ENCODE measurements around the gene OXCT2.
"Not testable (repeated sequence)": the region's sequence is repeated elsewhere in the genome, so short reads cannot be mapped to it uniquely, and the experiment has no call there.

The OXCT2 gene

DNA sequence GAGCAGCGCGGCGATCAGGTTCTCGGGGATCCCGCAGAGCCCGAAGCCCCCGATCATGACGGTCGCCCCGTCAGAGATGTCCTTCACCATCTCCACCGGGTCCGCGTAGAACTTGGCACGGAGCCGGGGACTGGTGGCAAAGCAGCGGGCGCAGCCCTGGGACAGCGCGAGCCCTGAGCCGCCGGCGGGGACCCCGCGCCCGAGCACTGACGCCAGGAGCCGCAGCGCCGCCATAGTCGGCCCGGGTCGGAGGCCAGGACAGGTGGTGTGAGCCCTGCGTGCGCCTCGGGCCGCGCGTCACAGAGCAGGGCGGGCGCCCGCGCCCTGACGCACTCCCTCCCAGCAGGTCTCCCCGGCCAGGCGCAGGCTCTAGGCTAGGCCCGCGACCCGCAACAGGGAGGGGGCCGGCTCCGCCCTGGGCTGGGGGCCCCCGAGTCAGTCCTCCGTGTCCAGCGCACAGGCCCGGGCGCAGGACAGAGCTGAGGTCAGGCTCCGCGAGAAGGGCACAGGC lies at the start of gene OXCT2:
OXCT2 (minus strand) TSS at position 327 of the 511 bp plus-strand sequence; CDS start at position 234, 93 bp downstream.
- DNase-seq = peak in 1 of 14 donors; percentile 9

- DNase-seq = no peak
These were observed 48.1 kb upstream of the OXCT2 start for GRCh38 chr1:39819091-39819812.

- no peak for DNase-seq
These were observed 47.3 kb upstream of the OXCT2 start for GRCh38 chr1:39818482-39818881.

- peak in 5 of 14 donors; percentile 2 to 29 (median 12) for DNase-seq
These were observed 46.2 kb upstream of the OXCT2 start for GRCh38 chr1:39817091-39817932.

DNA sequence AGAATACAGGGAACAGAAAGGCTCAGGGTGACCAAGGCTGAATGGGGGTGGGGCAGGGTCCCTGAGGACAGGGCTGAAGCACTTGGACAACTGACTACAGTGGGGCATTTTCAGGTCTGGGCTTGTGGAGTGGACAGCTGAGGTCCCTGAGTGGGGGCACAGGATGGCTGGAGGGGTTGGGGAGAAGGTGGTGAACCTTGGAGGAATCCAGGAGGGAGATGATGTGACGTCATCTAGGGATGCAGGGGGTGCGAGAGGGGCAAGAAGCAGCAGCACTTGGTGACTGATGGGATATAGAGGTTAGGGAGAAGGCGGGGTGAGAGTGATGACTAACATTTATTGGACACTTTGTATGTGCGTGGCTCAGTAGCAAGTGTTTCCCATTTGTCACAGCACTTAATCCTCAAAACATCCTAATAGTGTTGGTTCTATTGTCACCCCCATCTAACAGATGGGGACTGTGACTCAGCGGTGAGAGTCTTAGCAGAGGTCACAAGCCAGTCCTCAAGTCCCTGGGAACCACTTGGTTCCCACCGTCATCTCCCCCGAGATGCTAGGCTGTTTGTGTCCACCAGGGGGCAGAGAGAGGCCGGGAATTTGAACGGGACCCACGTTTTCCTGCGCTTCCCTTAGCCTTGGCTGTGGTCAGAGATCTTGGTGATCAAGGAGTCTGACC lies 45.4 kb upstream of the OXCT2 start:
- DNase-seq = peak in 10 of 14 donors; percentile 25 to 74 (median 52)

GRCh38 chr1:39812913-39813312 lies 41.8 kb upstream of the OXCT2 start:
- DNase-seq = no peak

DNA sequence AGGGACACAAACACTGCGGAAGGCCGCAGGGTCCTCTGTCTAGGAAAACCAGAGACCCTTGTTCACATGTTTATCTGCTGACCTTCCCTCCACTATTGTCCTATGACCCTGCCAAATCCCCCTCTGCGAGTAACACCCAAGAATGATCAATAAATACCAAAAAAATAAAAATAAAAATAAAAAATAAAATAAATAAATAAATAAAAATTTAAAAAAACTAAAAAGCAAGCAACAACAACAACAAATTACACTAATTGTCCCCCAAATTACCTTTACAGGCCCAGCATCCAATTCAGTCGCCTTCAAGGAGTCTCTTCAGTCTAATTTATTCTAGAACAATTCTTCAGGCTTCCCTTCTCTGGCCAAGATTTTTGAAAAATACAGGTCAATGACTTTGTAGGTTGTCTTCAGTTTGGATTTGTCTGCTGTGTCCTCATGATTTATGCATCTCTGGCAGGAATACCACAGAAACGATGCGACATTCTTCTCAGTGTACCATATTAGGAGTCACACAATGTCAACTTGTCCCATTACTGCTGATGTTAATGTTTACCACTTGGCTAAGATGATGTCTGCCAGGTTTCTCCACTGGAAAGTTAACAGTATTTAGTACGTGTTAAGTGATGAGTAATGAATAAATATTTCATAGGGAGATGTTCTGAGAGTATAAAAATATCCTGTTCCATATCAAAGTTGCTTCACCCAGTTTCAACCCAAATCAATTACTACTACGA lies 37.8 kb upstream of the OXCT2 start:
- no peak for DNase-seq

DNA sequence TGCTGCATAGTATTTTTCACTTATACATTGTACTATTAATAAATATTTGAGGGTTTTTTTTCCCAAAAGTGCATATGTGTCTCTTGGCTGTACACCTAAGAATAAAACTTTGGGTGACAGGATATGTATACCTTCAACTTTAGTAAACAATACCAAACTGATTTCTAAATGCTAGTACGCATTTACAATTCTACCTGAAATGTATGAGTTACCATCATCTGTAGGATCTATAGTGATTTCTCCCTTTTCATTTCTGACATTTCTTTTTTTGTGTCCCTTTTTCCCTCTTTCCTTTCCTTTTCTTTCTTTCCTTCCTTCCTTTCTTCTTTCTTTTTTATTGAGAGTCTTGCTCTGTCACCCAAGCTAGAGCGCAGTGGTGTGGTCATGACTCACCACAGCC lies 34.2 kb upstream of the OXCT2 start:
- DNase-seq = no peak

DNA sequence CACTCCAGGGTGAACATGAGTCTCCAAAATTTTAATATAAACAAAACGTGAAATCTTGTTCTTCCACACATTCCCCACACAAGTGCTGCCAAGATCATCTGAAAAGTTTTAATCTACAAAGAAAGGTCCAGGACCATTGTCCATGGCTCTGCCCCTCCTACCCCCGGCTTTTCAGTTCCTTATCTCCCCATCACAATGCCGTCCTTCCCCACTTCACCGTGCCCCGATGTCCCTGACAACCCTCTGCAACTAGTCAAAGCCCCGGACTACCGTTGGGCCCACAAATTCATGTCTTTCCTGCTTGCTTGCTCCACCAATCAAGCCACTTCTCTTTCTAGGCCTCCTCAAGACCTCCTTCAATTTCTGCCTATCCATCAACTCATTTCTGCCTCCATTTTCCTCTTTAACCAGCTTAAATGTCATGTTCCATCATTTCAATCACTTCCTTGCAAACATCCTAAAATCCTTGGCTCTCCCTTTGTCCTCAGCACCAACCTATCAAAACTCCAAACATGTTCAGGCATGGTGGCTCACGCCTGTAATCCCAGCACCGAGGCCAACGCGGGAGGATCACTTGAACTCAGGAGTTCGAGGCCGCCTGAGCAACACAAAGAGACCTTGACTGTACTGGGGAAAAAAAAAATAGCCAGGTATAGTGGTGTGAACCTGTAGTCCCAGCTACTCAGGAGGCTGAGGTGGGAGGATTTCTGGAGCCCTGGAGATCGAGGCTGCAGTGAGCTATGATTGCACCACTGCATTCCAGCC lies 31.5 kb upstream of the OXCT2 start:
- DNase-seq = no peak

DNA sequence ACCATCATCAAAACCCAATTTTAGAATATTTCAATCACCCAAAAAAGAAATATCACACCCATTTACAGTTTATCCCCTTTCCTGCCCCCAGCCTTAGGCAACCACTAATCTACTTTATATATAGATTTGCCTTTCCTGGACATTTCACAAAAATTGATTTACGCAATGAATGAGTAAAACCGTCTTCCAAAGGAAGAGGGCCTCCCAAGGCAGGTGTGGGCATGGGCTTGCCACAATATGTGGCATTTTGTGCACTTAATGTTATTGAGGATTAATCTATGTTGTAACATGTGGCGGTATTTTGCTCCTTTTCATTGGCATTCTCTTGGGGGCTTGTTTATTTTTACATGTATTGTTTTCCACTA lies 29.3 kb upstream of the OXCT2 start:
- DNase-seq = no peak

GRCh38 chr1:39799770-39800470 lies 28.8 kb upstream of the OXCT2 start:
- DNase-seq = peak in 11 of 14 donors; percentile 22 to 76 (median 47)

- DNase-seq = peak in 9 of 14 donors; percentile 6 to 70 (median 28)
These were observed 28.0 kb upstream of the OXCT2 start for GRCh38 chr1:39798859-39799769.

DNA sequence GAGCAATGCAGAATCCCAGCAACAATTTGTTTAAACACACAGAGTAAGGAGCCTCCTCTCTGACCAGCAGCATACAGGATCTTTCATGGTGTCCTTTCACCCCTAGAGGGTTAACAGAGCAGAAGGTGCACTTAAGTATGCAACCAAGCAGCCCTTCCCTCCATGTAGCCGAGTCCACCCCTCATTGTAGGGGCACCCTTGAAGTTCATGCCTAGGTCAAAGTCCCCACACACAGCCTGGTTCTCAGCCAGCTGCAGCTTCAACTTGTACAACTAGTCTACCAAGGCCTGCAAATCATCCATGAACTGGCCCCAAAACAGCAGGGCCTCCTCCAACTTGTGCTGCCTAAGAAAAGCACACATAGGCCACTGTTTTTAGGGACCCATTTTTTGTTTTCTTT lies 24.5 kb upstream of the OXCT2 start:
- DNase-seq = no peak

GRCh38 chr1:39791838-39792237 lies 20.7 kb upstream of the OXCT2 start:
- DNase-seq = no peak

- DNase-seq = no peak
These were observed 18.5 kb upstream of the OXCT2 start for GRCh38 chr1:39789571-39790110.

DNA sequence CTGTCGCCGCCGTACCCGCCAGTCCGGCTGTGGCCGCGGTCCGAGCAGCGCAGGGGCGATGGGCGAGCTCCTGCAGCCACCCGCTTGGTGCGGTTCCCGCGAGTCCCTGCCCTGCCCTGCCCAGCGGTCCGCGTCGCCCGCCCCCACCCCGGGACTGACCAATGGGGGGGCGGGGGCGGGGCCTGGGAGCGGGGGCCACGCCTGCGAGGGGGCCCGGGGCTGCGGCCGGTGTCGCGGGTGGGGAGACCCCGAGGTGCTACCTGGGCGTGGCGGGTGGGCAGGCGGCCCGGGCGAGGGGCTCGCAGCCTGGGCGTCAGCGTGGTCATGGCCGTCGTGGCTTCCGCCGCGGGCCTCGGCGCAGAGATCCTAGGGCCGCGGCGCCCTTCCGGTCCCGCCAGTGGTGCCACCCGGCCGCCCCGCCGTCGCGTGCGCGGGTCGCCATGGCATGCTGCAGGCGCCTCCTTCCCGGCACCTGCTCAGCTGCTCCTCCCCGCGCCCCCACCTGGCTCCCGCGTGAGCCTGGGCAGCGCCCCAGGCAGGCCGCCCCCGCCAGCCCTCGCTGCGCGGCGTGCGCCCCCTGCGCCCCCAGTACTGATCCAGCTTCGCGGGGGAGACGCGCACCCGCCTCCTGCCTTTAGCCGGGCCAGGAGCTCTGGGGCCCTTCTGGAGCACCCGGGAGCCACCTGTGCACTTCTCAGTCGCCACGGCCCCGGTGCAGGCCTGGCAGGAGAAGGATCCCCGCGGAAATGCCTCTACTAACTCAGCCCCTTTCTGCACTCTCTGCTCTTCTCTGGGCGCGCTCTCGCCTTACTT lies 17.8 kb upstream of the OXCT2 start, which contains the start of gene BMP8B:
BMP8B (minus strand) TSS at position 108 of the 813 bp plus-strand sequence. CDS start 380 bp downstream, outside the sequence.
- peak in 8 of 14 donors; percentile 4 to 61 (median 28) for DNase-seq

GRCh38 chr1:39788426-39788757 lies 17.2 kb upstream of the OXCT2 start:
- DNase-seq = no peak

DNA sequence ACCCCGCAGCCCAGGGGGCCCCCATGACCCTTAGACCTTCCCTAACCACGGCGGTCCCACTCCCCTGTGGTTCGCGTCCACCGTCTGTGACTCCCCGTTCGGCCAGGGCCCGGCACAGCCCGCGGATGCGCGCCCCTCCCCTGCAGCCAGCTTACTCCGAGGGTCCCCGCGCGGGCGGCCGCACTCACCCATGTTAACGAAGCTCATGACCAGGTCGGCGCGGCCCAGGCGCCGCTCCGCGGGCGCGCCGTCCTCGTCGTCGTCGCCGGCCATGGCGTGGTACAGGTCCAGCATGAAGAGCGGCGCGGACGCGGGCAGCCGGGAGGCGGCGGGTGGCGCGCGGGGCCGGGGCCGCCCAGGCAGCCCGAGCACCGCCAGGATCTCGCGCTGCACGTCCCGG lies 16.8 kb upstream of the OXCT2 start:
- not testable (repeated sequence) for DNase-seq
